Iris pigment epithelial cell (primary cell): ENCODE data around the gene ANKRD16.
A peak's percentile ranks its signal among the peaks of the same experiment; 100 is the strongest.
"Not testable (repeated sequence)": the region's sequence is repeated elsewhere in the genome, so short reads cannot be mapped to it uniquely, and the experiment has no call there.

Experiments used
- DNase-seq: peaks from one replicate; pipeline ENCODE4 v3.0.0-alpha.2; 2011; ENCODE audit warnings: low read depth

Gene ANKRD16

DNA sequence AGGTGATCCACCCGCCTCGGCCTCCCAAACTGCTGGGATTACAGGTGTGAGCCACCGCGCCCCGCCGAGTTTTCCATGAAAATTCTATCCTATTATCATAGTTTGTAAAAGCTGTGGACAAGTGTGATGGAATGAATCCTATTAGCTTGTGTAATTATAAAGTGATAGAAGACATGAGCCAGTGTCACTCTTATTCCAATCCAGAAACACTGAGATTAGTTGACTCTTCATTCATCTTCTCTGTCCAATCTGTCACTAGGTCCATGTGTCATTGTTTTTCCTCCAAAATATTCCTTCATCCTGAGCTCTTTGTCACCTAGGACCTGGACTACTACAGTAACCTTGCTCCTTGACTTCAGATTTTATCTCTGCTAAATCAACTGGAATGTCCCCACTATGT lies 13.9 kb upstream of the ANKRD16 start:
- DNase-seq, result no peak

GRCh38 chr10:5902511-5903274 lies 13.0 kb upstream of the ANKRD16 start:
- no peak for DNase-seq

GRCh38 chr10:5900247-5900646 lies 10.6 kb upstream of the ANKRD16 start:
- DNase-seq, result no peak

DNA sequence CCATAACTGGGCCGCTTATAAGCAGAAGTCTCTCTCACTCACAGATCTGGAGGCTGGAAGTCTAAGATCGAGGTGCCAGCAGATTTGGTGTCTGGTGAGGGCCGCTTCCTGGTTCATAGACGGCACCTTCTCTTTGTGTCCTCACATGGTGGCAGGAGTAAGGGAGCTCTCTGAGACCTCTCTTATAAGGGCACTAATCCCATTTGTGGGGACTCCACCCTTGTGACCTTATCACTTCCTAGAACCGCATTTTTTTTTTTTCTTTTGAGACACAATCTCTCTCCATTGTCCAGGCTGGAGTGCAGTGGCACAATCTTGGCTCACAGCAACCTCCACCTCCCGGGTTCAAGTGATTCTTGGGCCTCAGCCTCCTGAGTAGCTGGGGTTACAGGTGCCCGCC lies 8.5 kb upstream of the ANKRD16 start:
- DNase-seq, result no peak

GRCh38 chr10:5897504-5897903 lies 7.8 kb upstream of the ANKRD16 start:
- no peak for DNase-seq

GRCh38 chr10:5897053-5897340 lies 7.3 kb upstream of the ANKRD16 start:
- DNase-seq, result no peak

DNA sequence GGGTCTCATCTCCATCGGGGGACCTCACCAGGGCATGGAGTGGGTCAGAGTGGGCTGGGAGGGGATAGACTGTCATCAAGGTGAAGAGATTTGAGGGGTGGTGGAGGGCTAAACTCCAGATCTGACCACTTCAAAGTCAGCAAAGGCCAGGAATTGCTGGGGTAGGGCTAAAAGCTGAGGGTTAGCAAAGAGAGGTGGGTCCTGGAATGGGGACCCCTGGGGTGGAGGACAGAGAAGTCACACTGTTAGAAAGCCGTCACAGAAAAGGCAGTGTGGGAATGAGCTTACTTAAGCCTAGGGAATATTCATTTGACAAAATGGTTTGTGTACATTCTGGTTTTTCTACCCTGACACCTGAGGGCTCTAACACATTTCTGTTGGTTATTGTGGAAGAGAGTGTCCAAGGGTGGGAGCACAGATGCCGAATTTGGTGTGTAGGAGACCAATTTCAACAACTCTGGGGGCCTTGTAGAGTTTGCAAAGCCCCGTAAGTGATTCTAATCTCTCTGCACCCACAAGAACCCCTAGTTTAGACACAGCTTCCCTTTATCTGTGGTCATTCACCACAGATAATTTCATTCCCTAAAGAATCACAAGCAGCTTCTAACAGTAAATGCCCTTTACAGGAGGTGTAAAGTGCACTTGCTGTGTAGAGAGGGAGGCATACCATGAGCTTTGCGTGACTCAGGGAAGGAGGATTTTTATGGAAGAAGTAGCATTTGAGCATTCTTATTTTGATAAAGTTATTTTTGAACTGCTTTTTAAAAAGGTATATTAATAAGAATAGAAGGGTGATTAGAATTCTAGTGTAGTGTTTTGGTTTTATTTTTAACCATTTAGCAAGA lies 6.7 kb upstream of the ANKRD16 start:
- no peak for DNase-seq

DNA sequence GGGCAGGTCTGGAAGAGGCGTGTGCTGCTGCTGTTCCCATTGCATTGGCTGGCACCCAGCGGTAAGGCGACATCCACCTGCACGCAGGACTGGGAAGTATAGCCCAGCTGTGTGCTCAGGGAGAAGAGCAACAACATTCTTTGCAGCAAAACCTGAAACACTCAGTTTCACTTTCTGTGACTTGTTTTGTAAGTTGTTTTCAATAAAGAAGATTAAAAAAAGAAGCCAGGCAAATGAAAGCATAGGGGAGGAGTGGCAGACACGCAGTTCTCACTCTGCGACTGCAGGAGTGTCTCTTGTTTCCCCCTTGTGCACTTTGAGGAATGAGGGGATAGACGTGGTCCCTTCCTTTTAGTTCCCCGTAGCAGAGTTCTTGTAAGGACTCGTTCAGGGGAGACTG lies 6.1 kb upstream of the ANKRD16 start:
- no peak for DNase-seq

DNA sequence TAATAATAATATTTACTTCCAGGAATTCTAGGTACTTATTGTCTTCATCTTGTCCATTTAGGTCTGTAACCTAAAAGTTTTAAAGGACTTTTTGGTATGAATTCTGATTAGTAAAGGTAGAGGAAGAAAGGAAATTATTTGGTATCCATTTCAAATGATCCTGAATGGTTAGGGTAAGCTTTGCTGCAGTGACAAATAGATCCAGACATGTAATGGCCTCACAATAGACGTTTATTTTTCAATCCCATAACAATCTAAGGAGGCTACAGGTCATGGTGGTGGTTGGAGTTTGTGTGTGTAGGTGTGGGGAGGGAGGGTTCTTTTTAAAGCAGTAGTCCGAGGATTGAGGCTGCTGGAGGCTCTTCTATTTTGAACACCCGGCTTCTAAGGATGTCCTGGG lies 5.7 kb upstream of the ANKRD16 start:
- no peak for DNase-seq

GRCh38 chr10:5894873-5895272 lies 5.2 kb upstream of the ANKRD16 start:
- DNase-seq, result no peak

GRCh38 chr10:5894403-5894802 lies 4.7 kb upstream of the ANKRD16 start:
- no peak for DNase-seq

GRCh38 chr10:5893321-5893720 lies 3.6 kb upstream of the ANKRD16 start:
- no peak for DNase-seq

- DNase-seq, result no peak
Measured at GRCh38 chr10:5892007-5892406, 2.3 kb upstream of the ANKRD16 start.

DNA sequence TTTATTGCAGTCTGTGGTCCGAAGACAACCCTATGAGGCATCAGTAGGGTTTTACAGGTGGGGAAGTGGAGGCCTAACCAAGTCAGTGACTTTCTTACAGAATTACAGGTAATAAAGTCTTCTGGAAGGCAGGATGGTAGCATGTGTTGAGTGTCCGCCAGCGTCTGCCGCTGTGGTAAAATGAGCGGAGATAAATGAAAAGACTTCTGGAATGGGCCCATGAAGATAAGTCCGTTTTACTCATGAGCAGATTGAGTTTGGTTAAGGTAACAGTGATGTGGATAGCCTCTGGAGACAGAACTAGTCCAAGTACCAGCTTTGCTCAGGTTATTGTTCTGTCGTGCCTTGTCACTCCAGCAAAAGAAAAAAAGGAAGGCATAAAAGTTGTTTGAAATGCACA lies 1.3 kb upstream of the ANKRD16 start:
- DNase-seq, result no peak

DNA sequence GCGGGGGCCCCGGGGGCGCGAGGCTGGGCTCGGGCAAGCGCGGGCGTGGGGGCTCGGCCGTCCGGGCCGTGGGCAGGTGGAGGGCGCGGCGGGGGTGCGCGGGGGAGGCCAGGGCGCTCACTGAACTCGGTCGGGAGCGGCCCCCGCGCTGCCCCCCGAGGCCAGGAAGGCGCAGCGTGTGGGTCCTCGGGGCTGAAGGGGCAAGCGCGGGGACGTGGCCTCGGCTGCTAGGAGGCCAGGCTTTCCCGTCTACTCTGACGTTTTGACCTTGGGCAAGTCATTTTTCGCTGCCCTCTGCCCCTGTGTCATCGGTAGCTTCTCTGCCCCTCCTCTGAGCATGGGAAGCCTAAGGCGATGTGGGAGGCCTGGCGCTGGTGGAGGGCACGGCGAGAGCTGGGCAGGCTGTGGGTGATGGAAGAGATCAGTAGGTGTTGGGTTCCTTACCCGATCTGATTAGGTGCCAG lies 791 bp upstream of the ANKRD16 start:
- no peak for DNase-seq

GRCh38 chr10:5888843-5889623 lies 660 bp downstream of the ANKRD16 start:
- peak; percentile 27 for DNase-seq

DNA sequence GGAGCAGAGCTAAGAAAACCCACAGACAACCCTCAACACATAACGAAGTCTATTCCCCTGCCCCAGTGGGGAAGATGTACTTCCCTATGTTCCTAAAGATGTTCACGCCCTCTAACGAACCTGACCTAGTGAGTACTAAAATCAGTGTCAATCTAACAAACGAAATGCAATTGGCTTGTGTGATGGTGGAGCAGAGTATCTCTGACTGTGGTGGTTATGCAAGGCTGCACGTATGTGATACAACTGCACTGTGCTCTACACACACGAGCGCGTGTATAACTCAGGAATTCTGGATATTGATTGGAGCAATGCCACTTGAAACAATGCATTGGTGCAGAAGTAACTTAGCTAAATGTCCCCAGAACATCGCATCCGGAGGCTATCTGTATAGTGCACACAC lies 1.3 kb downstream of the ANKRD16 start:
- peak; percentile 60 for DNase-seq

DNA sequence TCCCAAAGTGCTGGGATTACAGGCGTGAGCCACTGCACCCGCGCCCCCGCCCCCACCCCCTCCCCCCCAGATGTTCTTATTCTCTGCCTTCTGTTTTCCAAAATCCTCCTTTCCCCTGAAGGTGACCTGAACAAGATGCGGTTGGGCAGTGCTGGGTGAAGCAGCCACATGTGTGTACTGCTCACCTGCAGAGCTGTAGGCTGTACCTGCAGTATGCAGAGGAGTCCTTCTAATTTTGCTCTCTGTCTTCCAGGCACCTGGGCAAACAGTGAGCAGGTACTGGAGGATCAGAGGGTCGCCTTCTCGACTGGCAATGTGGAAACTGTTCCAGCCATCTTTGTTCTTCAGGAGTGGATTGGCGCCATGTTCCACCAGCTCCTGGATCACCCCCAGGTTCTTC lies 2.1 kb downstream of the ANKRD16 start:
- DNase-seq, result no peak

DNA sequence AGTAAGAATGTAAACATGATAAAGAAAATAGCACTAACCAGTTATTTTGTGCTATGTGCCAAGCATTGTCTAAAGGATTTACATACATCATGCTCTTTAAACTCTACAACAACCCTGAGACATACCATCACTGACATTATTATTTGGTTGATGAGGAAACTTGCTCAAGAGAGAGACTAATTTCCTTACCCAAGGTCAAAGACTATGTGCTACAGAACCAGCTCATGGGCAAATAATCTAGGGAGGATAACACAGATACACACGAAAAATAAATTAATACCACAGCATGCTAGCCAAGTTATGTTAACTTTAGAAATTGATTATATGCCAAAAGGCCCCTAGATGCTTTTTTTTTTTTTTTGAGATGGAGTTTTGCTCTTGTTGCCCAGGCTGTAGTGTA lies 2.7 kb downstream of the ANKRD16 start:
- peak; percentile 63 for DNase-seq

DNA sequence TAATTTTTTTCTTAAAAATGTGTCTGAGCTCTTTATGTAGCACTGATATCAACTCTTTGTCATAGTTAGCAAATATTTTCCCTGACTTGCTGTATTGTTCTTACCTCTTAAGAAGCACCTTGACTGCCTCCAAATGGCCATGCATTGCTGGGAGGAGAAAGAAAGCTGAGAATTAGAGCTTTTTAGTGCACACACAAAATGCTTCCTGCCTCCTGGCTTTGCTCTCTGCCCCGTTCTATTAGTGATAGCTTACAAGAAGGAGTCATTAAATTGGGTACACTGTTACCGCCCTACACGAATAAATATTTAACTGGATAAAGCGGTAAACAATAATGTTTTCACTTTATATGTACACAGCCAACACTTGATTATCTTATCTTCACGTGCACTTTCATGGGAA lies 4.1 kb downstream of the ANKRD16 start:
- DNase-seq, result no peak

DNA sequence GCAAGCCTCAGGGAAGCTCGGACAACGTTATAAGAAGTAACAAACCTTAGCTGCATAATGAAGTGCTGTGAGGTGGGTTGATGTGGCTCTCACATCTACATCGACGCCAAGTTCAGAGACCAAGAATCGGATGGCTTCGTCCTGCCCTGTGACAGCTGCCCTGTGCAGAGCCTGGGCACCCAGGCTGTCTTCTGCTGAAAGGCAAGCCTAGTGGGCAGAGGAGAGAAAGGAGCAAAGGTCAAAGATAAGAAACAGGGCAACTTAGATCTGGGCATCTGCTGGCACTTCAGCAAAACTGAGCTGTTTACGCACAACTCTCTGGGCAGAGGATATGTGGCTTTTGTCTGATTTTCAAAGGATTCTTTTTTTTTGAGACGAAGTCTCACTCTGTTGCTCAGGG lies 6.7 kb downstream of the ANKRD16 start:
- no peak for DNase-seq

DNA sequence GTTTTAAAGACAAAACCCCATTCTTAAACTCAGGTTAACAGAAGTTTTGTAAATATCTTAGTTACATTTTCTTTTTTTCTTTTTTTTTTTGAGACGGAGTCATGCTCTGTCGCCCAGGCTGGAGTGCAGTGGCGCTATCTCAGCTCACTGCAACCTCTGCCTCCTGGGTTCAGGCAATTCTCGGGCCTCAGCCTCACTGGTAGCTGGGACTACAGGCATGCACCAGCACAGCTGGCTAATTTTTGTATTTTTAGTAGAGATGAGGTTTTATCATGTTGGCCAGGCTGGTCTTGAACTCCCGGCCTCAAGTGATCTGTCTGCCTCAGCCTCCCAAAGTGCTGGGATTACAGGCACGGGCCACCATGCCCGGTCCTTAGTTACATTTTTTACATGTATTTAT lies 12.7 kb downstream of the ANKRD16 start:
- not testable (repeated sequence) for DNase-seq
